Esophagus squamous epithelium (tissue), 5 donors: ENCODE data around the gene PARD3. TPM values are rescaled to one million over a fixed set of nuclear protein-coding genes. Genes with fewer than 3 reads are reported as not detected.

Experiments used
- DNase-seq: peaks from one replicate; lab custom pipeline; 2025; lab: John Stamatoyannopoulos, UW
- H3K27ac ChIP-seq, 4 donors: fragments of 200-600 bp; sonication (generic); one replicate each; pipeline ENCODE4 v1.5.1; 2016 to 2019; ENCODE audit warnings: mild to moderate bottlenecking in 1 of 4
- H3K27me3 ChIP-seq, 4 donors: fragments of 200-600 bp; sonication (generic); 1 replicate in 3 of 4; 2 replicates in 1 of 4; pipeline versions ENCODE4 v1.5.1 to v1.6.0; 2017 to 2021; ENCODE audit warnings: antibody characterized with exemption in 1 of 4
- H3K36me3 ChIP-seq, 3 donors: fragments of 200-600 bp; sonication (generic); one replicate each; pipeline ENCODE4 v1.5.1; 2016 to 2019
- H3K4me1 ChIP-seq, 3 donors: fragments of 200-600 bp; sonication (generic); one replicate each; pipeline ENCODE4 v1.5.1; 2017 to 2019
- H3K4me3 ChIP-seq, 4 donors: fragments of 200-600 bp; sonication (generic); 1 replicate in 3 of 4; 2 replicates in 1 of 4; pipeline ENCODE4 v1.5.1; 2016 to 2019; ENCODE audit warnings: mild to moderate bottlenecking in 2 of 4, moderate library complexity in 1 of 4
- H3K9me3 ChIP-seq, 3 donors: fragments of 200-600 bp; sonication (generic); one replicate each; pipeline ENCODE4 v1.5.1; 2016 to 2019
- CTCF ChIP-seq, 6 experiments: fragments of 450-650 bp in 4 of 6; fragments of 200-600 bp in 2 of 6; sonication (generic) in 2 of 6; IDR thresholded peaks; one replicate each; pipeline ENCODE4 v1.5.1; 2016 to 2019; ENCODE audit warnings: antibody characterized with exemption in 6 of 6, mild to moderate bottlenecking in 4 of 6, moderate library complexity in 4 of 6
- POLR2A ChIP-seq, 4 donors: fragments of 450-650 bp; IDR thresholded peaks; one replicate each; pipeline ENCODE4 v1.6.1; 2017; ENCODE audit warnings: antibody characterized with exemption in 4 of 4, mild to moderate bottlenecking in 4 of 4, moderate library complexity in 3 of 4
- WGBS, 2 donors: methylation state at CpG; one replicate each; pipeline ENCODE4 v1.1.5; 2018; 5-methylcytosine and 5-hydroxymethylcytosine counted together
- intact Hi-C: fragments of 100-400 bp; cut with DNase I; formaldehyde crosslinking; loops from one replicate; pipeline ENCODE4 v1.15.0; 2022
- total RNA-seq, 4 donors: library from RNA; depleted of rRNA; stranded (reverse); fragments of >200 nt; gene quantifications; one replicate each; pipeline ENCODE4 v1.1.0, GENCODE V29; 2016
- donor health status: DM: yes; HTN: yes; CAD: no.

PARD3 gene
- total RNA-seq, 4 donors from 2014 or later, result 57.3 to 114 (median 81.7) TPM

- 87 to 88% methylated on average over 2 of the region's 2 CpGs for WGBS, 2 donors
- no peak for DNase-seq
- no peak overlapping the region for H3K27ac ChIP-seq
- peaks cover 0 to 7% (median 0%) of the 10 kb centered on the region in 3 donors for H3K4me1 ChIP-seq
- no peak for TF ChIP-seq CTCF (IDR thresholded peaks at IDR 0.05)
- TF ChIP-seq POLR2A (IDR thresholded peaks at IDR 0.05), result no peak
- intact Hi-C loops, result no loop called here
- no peak overlapping the region for H3K4me3 ChIP-seq
- H3K27me3 ChIP-seq, result no peaks in the 10 kb centered on the region
- no peaks in the 10 kb centered on the region for H3K36me3 ChIP-seq
- no peaks in the 10 kb centered on the region for H3K9me3 ChIP-seq
Measured at GRCh38 chr10:34825414-34825813, 10.3 kb upstream of the PARD3 start.

- no peak overlapping the region for H3K27ac ChIP-seq
- no peaks in the 10 kb centered on the region for H3K27me3 ChIP-seq
- WGBS, 2 donors, result 63% methylated on average over 2 of the region's 2 CpGs; no CpG with 5 or more reads in 1 of the 2 donors
- H3K36me3 ChIP-seq, result no peaks in the 10 kb centered on the region
- no peaks in the 10 kb centered on the region for H3K9me3 ChIP-seq
- DNase-seq, result no peak
- intact Hi-C loops, result no loop called here
- no peak for TF ChIP-seq POLR2A (IDR thresholded peaks at IDR 0.05)
- no peak for TF ChIP-seq CTCF (IDR thresholded peaks at IDR 0.05)
- peaks cover 0 to 7% (median 0%) of the 10 kb centered on the region in 3 donors for H3K4me1 ChIP-seq
- H3K4me3 ChIP-seq, result no peak overlapping the region
Measured at GRCh38 chr10:34824870-34825269, 9.8 kb upstream of the PARD3 start.

GRCh38 chr10:34821587-34822585, 6.8 kb upstream of the PARD3 start:
- Histone ChIP-seq H3K36me3 (no peaks in the 10 kb centered on the region), H3K27me3 (no peaks in the 10 kb centered on the region), H3K27ac (no peak overlapping the region), H3K9me3 (no peaks in the 10 kb centered on the region), H3K4me3 (no peak overlapping the region), H3K4me1 (peaks cover 0 to 9% (median 0%) of the 10 kb centered on the region in 3 donors)
- 36 to 74% methylated on average over 6 of the region's 6 CpGs for WGBS, 2 donors
- TF ChIP-seq CTCF (IDR thresholded peaks at IDR 0.05) (no peak), POLR2A (IDR thresholded peaks at IDR 0.05) (no peak)
- intact Hi-C loops, result no loop called here
- no peak for DNase-seq

- no peaks in the 10 kb centered on the region for H3K36me3 ChIP-seq
- H3K9me3 ChIP-seq, result no peaks in the 10 kb centered on the region
- no peak overlapping the region for H3K27ac ChIP-seq
- WGBS, 2 donors, result 95 to 98% methylated on average over 3 of the region's 3 CpGs
- no peak for TF ChIP-seq CTCF (IDR thresholded peaks at IDR 0.05)
- TF ChIP-seq POLR2A (IDR thresholded peaks at IDR 0.05), result no peak
- intact Hi-C loops, result loop anchor here (10.0 kb wide), 1 partner anchor 93 kb away; no protein-coding TSS in a partner anchor
- DNase-seq, result no peak
- peaks cover 0 to 40% (median 7%) of the 10 kb centered on the region in 3 donors for H3K4me1 ChIP-seq
- no peak overlapping the region for H3K4me3 ChIP-seq
- peaks cover 0 to 10% (median 0%) of the 10 kb centered on the region in 4 donors for H3K27me3 ChIP-seq
Measured at GRCh38 chr10:34817586-34817985, 2.5 kb upstream of the PARD3 start.

GRCh38 chr10:34817054-34817453, 2.0 kb upstream of the PARD3 start:
- intact Hi-C loops, result loop anchor here (10.0 kb wide), 1 partner anchor 92 kb away; no protein-coding TSS in a partner anchor
- 96% methylated on average over 10 to 16 of the region's 16 CpGs for WGBS, 2 donors
- Histone ChIP-seq H3K36me3 (no peaks in the 10 kb centered on the region), H3K27me3 (peaks cover 0 to 10% (median 0%) of the 10 kb centered on the region in 4 donors), H3K4me1 (peaks cover 0 to 41% (median 11%) of the 10 kb centered on the region in 3 donors), H3K9me3 (no peaks in the 10 kb centered on the region), H3K4me3 (no peak overlapping the region), H3K27ac (no peak overlapping the region)
- TF ChIP-seq POLR2A (IDR thresholded peaks at IDR 0.05), result no peak
- TF ChIP-seq CTCF (IDR thresholded peaks at IDR 0.05), result no peak
- no peak for DNase-seq
